ENCODE measurements around the gene ABT1.

ABT1 gene

DNA sequence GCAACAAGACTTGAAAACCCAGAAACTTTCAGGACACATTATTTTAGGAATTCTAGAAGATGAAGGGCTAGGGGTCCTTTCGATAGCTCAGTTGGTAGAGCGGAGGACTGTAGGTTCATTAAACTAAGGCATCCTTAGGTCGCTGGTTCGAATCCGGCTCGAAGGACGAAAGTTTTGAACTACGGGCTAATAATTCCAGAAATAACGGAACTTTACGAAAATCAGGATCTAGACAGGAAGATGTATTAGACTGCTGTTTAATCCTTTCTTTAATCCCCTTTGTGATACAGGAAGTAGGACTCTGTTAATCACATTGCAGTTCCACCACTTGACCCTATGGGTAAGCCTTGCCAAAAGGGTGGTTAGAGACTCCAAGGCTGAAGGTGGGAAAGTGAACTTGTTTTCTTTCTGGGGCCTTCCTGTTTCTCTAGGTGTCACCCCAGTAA lies 21.2 kb upstream of the ABT1 start:
- no peak for DNase-seq

GRCh38 chr6:26576407-26576843 lies 20.3 kb upstream of the ABT1 start:
- no peak for DNase-seq

DNA sequence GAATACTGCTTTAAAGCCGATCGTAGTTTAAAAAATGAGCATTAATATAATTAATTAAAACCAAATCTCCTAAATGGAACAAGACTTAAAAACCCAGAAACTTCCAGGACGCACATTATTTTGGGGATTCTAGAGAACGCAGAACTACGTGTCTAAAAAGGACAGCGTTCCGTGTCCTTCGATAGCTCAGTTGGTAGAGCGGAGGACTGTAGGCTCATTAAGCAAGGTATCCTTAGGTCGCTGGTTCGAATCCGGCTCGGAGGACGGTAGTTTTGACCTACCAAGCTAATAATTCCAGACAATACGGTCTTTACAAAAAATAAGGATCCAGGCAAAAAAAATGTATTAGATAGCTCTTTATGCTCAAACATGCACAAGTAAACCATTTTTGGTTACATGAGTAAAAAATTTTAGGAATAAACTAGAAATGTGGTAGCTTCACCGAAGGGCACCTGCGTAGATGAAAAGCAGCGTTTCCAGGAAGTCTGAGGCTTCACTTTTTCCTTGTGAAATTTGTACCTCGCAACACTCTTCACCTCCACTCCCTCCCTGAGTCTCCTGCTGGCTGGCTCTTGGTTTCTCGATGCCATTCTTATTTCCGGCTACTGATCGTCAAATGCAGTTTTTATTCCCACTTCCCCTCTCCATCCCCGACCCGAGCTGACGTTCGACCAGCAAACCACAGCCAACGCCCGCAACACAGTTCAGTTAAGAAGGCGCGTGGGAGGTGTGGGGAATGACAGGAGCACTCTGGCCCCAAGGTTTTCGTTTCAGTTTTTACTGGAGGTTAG lies 19.6 kb upstream of the ABT1 start:
- peak in 1 of 2 donors; percentile 14 for DNase-seq

GRCh38 chr6:26577720-26578072 lies 19.1 kb upstream of the ABT1 start:
- DNase-seq, result no peak

- DNase-seq, result no peak
These were observed 18.5 kb upstream of the ABT1 start for GRCh38 chr6:26578279-26578678.

DNA sequence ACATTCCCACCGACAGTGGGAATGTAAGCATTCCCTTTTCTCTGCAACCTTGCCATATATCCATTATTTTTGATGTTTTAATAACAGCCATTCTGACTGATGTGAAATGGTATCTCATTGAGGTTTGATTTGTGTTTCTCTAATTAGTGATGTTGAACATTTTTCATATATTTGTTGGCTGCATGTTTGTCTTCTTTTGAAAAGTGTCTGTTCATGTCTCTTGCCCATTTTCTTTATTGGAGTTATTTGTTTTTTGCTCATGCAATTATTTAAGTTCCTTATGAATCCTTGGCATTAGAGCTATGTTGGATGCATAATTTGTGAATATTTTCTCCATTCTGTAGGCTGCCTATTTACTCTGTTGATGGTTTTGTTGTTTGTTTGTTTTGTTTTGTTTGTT lies 18.0 kb upstream of the ABT1 start:
- DNase-seq, result no peak

DNA sequence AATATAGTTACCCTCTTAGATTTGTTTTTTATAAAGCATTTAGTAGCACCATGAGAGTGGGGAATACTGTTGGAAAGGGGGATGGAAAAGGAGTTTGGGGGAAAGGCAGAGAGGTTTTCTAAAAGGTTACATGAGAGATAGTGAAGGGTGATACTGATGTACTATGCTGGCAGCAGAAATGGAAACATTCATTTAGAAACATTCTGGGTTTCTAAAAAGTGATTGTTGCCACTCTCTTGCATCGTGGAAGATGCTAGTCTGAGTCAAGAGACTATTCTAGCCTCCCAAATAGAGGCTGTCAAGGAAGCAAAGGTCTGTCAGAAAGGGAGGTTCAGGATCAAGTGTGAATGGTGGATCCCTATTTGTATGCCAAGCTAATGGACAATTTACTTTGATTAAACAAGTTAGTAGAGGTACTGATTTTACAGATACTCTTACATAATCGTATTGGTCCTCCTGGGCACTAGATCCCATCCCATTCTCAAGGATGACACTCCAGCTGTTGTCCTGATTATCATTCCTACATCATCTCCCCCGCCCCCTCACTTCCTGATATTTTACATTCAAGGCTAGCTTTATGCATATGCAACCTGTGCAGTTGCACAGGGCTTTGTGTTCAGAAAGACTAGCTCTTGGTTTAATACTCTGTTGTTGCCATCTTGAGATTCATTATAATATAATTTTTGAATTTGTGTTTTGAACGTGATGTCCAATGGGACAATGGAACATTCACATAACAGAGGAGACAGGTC lies 15.4 kb upstream of the ABT1 start:
- no peak for DNase-seq

DNA sequence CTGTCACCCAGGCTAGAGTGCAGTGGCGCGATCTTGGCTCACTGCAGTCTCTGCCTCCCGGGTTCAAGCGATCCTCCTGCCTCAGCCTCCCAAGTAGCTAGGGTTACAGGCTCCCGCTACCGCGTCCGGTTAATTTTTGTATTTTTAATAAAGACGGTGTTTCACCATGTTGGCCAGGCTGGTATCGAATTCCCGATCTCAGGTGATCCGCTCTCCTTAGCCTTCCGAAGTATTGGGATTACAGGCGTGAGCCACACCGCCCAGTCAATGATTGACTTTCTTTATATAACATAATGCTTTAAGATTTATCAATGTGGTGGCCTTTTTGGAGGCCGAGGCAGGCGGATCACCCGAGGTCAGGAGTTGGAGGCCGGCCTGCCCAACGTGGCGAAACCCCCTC lies 7.8 kb upstream of the ABT1 start:
- no peak for DNase-seq

DNA sequence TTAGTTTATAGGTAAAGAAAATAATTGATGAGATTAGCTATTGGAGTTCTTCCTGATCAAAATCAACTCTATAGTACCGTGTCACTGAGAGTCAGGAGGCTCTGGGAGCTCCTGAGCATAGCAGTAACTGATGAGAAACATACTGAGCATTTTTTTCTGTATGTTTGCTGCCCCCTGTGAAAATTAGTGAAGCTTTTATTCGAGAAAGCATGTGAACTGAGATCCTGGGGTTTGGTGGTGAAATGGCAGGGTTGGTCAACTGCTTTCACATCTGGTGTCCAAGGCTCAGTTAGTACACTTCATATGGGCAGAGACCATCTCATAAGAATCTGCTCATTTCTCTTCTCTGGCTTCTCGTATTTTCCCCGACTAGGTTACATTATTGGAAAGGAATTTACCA lies 4.1 kb upstream of the ABT1 start:
- no peak for DNase-seq

GRCh38 chr6:26593278-26594130 lies 3.2 kb upstream of the ABT1 start:
- DNase-seq, result no peak

- no peak for DNase-seq
These were observed 2.6 kb upstream of the ABT1 start for GRCh38 chr6:26594131-26594498.

- no peak for DNase-seq
These were observed 1.8 kb upstream of the ABT1 start for GRCh38 chr6:26594730-26595632.

DNA sequence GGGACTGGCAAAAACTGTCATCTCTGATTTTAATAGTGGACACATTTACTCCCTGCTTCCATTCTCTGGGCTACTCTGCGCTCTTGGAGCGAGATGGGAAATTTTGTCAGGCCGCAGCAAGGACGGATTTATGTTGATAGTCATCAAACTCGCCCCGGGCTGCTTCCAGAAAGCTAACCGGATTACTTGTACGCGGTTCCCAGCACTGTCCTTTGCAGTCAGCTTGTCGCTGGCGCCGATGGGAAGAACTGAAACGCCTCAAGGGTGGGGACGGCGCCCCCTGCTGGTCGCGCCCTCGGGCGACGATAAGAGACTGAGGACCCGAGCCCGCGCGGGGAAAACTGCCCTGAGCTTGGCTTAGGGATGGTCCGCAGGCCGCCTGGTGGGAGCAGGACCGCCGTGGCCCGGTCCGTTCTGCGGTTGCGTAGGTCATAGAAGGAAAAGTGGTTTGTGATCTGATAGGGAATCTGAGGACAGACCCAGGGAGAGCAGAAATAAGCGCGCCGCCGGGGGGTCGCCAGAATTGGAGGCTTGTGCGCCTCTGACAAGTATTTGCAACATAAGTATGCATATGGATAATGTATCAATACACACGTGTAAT lies 984 bp upstream of the ABT1 start:
- peak; percentile 81 to 85 for DNase-seq

- DNase-seq, result no peak
These were observed 625 bp downstream of the ABT1 start for GRCh38 chr6:26597389-26597766.

DNA sequence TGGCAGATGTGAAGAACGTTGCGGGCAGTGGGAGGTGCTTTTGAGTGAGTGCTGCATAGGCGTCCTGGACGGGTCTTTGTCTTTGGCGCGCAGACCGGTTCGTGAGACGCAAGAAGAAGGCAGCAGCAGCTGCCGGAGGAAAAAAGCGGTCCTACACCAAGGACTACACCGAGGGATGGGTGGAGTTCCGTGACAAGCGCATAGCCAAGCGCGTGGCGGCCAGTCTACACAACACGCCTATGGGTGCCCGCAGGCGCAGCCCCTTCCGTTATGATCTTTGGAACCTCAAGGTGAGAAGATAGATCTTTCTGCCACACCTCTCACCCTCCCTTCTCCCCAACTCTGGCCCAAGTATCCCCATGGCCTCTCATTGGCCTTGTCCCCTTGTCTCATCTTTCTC lies 1.1 kb downstream of the ABT1 start:
- no peak for DNase-seq

GRCh38 chr6:26598267-26598666 lies 1.5 kb downstream of the ABT1 start:
- no peak for DNase-seq

- DNase-seq, result no peak
These were observed 2.4 kb downstream of the ABT1 start for GRCh38 chr6:26599134-26599533.

DNA sequence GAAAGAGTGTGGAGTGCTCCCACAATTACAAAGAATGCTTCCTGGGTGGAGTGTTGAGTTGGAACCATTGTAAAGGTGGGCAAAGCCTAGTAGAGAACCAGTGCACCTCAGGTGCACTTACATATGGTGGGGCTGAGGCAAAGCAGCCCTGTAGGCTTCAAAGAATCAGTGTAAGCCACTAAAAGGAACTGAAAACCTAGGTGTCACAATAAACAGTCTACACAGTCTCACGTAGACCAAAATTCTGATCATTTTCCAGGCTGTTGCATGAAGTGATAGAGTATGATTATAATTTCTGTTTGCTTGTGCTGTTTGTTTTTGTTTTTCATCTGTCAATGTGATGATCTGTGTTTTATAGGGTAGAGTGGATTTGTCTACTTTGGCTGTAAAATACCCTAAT lies 2.8 kb downstream of the ABT1 start:
- DNase-seq, result no peak

GRCh38 chr6:26600759-26601158 lies 4.0 kb downstream of the ABT1 start:
- DNase-seq, result no peak

DNA sequence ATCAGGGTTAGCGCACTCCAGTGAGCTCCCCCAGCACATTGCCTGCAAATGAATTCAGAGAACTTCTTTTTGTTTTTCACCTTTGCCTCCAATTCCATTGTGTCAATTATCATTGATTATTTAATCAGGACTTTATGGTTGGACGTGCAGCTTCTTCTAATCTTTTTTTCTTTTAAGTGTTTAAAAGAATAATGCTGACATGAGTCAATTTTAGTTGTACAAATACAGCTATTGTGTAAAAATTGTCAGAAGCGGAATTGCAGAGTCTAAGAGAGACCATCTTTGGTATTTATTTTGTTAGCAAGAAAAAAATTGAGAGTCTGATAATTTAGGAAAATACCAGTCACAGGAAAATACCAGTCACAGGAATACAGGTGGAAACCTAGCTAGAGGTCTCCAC lies 5.5 kb downstream of the ABT1 start:
- DNase-seq, result no peak

- no peak for DNase-seq
These were observed 7.3 kb downstream of the ABT1 start for GRCh38 chr6:26604026-26604425.

DNA sequence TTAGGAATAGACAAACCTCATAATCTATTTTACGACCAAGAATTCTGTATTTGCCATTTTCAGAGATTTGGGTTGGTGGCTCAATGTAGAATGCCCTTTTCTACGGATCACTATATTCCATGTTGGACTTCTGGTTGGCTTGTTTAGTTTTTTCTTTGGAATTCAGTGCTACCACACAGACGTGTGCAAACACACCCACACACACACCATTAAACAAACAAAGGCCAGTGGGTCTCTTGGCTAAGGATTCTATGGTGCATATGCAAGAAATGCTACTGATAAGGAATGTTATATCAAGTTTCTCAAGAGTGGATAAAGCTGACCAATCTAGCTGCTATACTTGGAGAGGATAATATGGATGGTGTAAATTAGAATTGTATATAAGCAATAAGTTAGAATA lies 8.0 kb downstream of the ABT1 start:
- DNase-seq, result no peak

Measured in hippocampal formation (tissue), 2 donors.